K562 (cell line): Measurements from ENCODE around the gene CDKN2C. TPM values are rescaled to one million over a fixed set of nuclear protein-coding genes. Genes with fewer than 3 reads are reported as not detected.
A peak's percentile ranks its signal among the peaks of the same experiment; 100 is the strongest.

ENCODE experiments used
- BCL6 ChIP-seq: fragments of 250-450 bp; sonication (Bioruptor Pico); IDR thresholded peaks from 2 replicates; pipeline ENCODE4 v1.4.0; 2020
- BCOR ChIP-seq: fragments of 450-650 bp; IDR thresholded peaks from 2 replicates; pipeline ENCODE4 v1.6.1; 2016
- CBX2 ChIP-seq: fragments of 200-600 bp; sonication (generic); IDR thresholded peaks from one replicate; pipeline ENCODE4 v1.6.1; 2012; ENCODE audit warnings: mild to moderate bottlenecking, low read length, inconsistent platforms; ENCODE audit not compliant: insufficient read depth, poor library complexity, severe bottlenecking
- EHMT2 ChIP-seq: fragments of 450-650 bp; IDR thresholded peaks from 2 replicates; pipeline ENCODE4 v1.6.1; 2018; ENCODE audit warnings: antibody characterized with exemption
- HDGF ChIP-seq: fragments of 450-650 bp; IDR thresholded peaks from 2 replicates; pipeline ENCODE4 v1.6.1; 2016
- HMG20B ChIP-seq: fragments of 250-450 bp; sonication (Bioruptor Pico); IDR thresholded peaks from 2 replicates; pipeline ENCODE4 v1.5.0; 2021; ENCODE audit warnings: mild to moderate bottlenecking
- IFI16 ChIP-seq: fragments of 250-450 bp; sonication (Bioruptor Pico); IDR thresholded peaks from 2 replicates; pipeline ENCODE4 v2.1.2; 2022; ENCODE audit warnings: mild to moderate bottlenecking, inconsistent platforms
- MEIS2 ChIP-seq: fragments of 450-650 bp; IDR thresholded peaks from 2 replicates; pipeline ENCODE4 v1.6.1; 2014; ENCODE audit warnings: mild to moderate bottlenecking; ENCODE audit not compliant: partially characterized antibody
- NCOA4 ChIP-seq: fragments of 450-650 bp; IDR thresholded peaks from 2 replicates; pipeline ENCODE4 v1.6.1; 2018; ENCODE audit warnings: mild to moderate bottlenecking; ENCODE audit not compliant: partially characterized antibody
- NRF1 ChIP-seq, 2 experiments: fragments of 450-650 bp; IDR thresholded peaks in 1 of 2; conservative IDR thresholded peaks in 1 of 2; 2 replicates each; pipeline ENCODE4 v1.6.1; 2014; ENCODE audit warnings: mild to moderate bottlenecking in 2 of 2
- PCBP2 ChIP-seq: fragments of 200-400 bp; formaldehyde crosslinking; IDR thresholded peaks from 2 replicates; pipeline ENCODE4 v1.6.1; 2018; ENCODE audit warnings: low read length, low read depth, mild to moderate bottlenecking, moderate library complexity; ENCODE audit not compliant: poor library complexity, severe bottlenecking
- RBM14 ChIP-seq: fragments of 200-400 bp; formaldehyde crosslinking; IDR thresholded peaks from 2 replicates; pipeline ENCODE4 v1.6.1; 2018; ENCODE audit warnings: low read depth, mild to moderate bottlenecking, low read length, moderate library complexity, borderline replicate concordance; ENCODE audit not compliant: insufficient read depth
- SLC30A9 ChIP-seq: fragments of 250-450 bp; sonication (Bioruptor Pico); IDR thresholded peaks from 2 replicates; pipeline ENCODE4 v1.8.0; 2022; ENCODE audit warnings: mild to moderate bottlenecking, moderate library complexity
- SMARCB1 ChIP-seq: IDR thresholded peaks from 2 replicates; pipeline ENCODE4 v1.6.1; 2011; ENCODE audit warnings: improper control_type of control experiment, low read depth; ENCODE audit not compliant: insufficient read length
- ZNF12 ChIP-seq: sonication (generic); formaldehyde crosslinking; IDR thresholded peaks from 2 replicates; pipeline ENCODE4 v1.4.0; 2020; ENCODE audit warnings: mild to moderate bottlenecking, missing genetic modification reagents
- ZZZ3 ChIP-seq: fragments of 450-650 bp; IDR thresholded peaks from 2 replicates; pipeline ENCODE4 v1.6.1; 2016; ENCODE audit warnings: antibody characterized with exemption, mild to moderate bottlenecking, moderate library complexity
- polyA plus RNA-seq, 8 experiments: library from polyadenylated mRNA; depleted of rRNA in 4 of 8; stranded (reverse) in 5 of 8; unstranded in 3 of 8; fragments of >200 nt; fragmentation: Nextera tagmentation in 2 of 8; fragmentation: Illumina TruSeq in 1 of 8; extraction: Ambion mirVana in 2 of 8; extraction: Trizol in 1 of 8; gene quantifications; 2 replicates each; pipeline versions ENCODE4 v1.2.1 to v1.2.3, GENCODE V29; 2011 to 2014; ENCODE audit warnings: inconsistent platforms in 1 of 8, missing spikeins in 1 of 8
- total RNA-seq, 7 experiments: library from RNA; depleted of rRNA in 6 of 7; stranded (reverse); fragments of >200 nt in 6 of 7; fragmentation: Illumina TruSeq in 2 of 7; extraction: Trizol in 2 of 7; gene quantifications; 2 replicates each; pipeline versions ENCODE4 v1.2.1 to v1.2.3, GENCODE V29; 2011 to 2021; ENCODE audit warnings: low replicate concordance in 1 of 7
- TF ChIP-seq, protein P1 (sequence below): fragments of 250-450 bp; sonication (Bioruptor Pico); IDR thresholded peaks from 2 replicates; pipeline ENCODE4 v1.5.0; 2021; ENCODE audit warnings: mild to moderate bottlenecking, borderline replicate concordance
- TF ChIP-seq, protein P2 (sequence below): IDR thresholded peaks from 2 replicates; pipeline ENCODE4 v1.6.1; 2014; ENCODE audit warnings: antibody characterized with exemption
- TF ChIP-seq, protein P3 (sequence below): fragments of 450-650 bp; IDR thresholded peaks from 2 replicates; pipeline ENCODE4 v1.6.1; 2016
- TF ChIP-seq, protein P4 (sequence below): fragments of 450-650 bp; conservative IDR thresholded peaks from 2 replicates; pipeline ENCODE4 v1.6.1; 2016; ENCODE audit warnings: missing genetic modification characterization, low read depth, mild to moderate bottlenecking, control low read depth, missing compliant biosample characterization
- TF ChIP-seq, protein P5 (sequence below): fragments of 450-650 bp; IDR thresholded peaks from 2 replicates; pipeline ENCODE4 v1.6.1; 2016; ENCODE audit warnings: borderline replicate concordance

The CDKN2C gene
- total and polyA plus RNA-seq, 9 of the 15 experiments (the other 6 are each of a cell fraction or from before 2014, with no cell fraction given): 11.9 to 74.3 (median 45.9) TPM

DNA sequence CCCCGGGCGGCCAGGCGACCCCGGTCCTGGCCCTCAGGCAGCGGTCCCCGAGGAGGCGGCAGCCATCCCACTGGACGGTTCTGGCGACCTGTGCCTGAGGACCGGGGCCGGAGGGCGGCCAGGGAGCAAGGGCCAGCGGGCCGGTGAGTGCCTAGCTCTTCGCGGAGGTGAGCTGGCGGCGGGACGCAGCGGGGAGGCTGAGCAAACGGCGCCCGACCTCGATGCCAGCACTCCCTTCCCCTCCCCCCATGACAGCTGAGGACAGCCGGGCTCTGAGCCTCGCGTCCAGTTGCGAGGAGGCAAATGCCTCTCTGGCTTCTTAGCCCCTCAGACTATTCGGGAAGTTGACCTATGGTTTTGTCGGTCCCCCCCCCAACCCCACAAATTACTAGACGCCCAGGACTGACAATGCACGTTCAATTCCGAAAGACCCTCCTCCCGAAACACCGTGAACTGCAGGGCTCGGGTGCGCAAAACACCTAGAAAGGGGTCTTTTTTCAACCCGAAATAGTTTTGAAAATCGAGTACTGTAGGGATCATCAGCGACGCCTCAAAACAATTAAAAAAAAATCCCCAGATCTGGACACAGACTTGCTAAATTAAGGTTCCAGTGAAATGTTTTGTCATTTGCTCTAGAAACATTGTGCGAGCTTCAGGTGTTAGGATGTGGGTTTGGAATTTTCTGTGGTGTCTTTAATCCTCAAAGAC lies 8.3 kb downstream of the CDKN2C start (continued):
- TF ChIP-seq, protein P1, sequence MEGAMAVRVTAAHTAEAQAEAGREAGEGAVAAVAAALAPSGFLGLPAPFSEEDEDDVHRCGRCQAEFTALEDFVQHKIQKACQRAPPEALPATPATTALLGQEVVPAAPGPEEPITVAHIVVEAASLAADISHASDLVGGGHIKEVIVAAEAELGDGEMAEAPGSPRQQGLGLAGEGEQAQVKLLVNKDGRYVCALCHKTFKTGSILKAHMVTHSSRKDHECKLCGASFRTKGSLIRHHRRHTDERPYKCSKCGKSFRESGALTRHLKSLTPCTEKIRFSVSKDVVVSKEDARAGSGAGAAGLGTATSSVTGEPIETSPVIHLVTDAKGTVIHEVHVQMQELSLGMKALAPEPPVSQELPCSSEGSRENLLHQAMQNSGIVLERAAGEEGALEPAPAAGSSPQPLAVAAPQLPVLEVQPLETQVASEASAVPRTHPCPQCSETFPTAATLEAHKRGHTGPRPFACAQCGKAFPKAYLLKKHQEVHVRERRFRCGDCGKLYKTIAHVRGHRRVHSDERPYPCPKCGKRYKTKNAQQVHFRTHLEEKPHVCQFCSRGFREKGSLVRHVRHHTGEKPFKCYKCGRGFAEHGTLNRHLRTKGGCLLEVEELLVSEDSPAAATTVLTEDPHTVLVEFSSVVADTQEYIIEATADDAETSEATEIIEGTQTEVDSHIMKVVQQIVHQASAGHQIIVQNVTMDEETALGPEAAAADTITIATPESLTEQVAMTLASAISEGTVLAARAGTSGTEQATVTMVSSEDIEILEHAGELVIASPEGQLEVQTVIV (CRISPR knock-in tag): no peak
- TF ChIP-seq ZZZ3: no peak
- TF ChIP-seq ZNF12 (CRISPR knock-in tag): no peak
- TF ChIP-seq, protein P2, sequence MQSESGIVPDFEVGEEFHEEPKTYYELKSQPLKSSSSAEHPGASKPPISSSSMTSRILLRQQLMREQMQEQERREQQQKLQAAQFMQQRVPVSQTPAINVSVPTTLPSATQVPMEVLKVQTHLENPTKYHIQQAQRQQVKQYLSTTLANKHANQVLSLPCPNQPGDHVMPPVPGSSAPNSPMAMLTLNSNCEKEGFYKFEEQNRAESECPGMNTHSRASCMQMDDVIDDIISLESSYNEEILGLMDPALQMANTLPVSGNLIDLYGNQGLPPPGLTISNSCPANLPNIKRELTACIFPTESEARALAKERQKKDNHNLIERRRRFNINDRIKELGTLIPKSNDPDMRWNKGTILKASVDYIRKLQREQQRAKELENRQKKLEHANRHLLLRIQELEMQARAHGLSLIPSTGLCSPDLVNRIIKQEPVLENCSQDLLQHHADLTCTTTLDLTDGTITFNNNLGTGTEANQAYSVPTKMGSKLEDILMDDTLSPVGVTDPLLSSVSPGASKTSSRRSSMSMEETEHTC: no peak
- TF ChIP-seq, protein P3, sequence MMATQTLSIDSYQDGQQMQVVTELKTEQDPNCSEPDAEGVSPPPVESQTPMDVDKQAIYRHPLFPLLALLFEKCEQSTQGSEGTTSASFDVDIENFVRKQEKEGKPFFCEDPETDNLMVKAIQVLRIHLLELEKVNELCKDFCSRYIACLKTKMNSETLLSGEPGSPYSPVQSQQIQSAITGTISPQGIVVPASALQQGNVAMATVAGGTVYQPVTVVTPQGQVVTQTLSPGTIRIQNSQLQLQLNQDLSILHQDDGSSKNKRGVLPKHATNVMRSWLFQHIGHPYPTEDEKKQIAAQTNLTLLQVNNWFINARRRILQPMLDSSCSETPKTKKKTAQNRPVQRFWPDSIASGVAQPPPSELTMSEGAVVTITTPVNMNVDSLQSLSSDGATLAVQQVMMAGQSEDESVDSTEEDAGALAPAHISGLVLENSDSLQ: peak; percentile 48; the same call in 1 of the 2 replicates
- no peak for TF ChIP-seq NRF1 (conservative IDR thresholded peaks at IDR 0.05 in 1 of 2, IDR thresholded peaks at IDR 0.05 in 1 of 2)
- TF ChIP-seq MEIS2: peak; percentile 48
- TF ChIP-seq IFI16 (CRISPR knock-in tag): no peak
- no peak for TF ChIP-seq NCOA4
- no peak for TF ChIP-seq RBM14
- TF ChIP-seq HDGF: no peak
- no peak for TF ChIP-seq BCL6 (CRISPR knock-in tag)
- TF ChIP-seq PCBP2: no peak
- TF ChIP-seq, protein P4, sequence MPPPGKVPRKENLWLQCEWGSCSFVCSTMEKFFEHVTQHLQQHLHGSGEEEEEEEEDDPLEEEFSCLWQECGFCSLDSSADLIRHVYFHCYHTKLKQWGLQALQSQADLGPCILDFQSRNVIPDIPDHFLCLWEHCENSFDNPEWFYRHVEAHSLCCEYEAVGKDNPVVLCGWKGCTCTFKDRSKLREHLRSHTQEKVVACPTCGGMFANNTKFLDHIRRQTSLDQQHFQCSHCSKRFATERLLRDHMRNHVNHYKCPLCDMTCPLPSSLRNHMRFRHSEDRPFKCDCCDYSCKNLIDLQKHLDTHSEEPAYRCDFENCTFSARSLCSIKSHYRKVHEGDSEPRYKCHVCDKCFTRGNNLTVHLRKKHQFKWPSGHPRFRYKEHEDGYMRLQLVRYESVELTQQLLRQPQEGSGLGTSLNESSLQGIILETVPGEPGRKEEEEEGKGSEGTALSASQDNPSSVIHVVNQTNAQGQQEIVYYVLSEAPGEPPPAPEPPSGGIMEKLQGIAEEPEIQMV: no peak
- TF ChIP-seq, protein P5, sequence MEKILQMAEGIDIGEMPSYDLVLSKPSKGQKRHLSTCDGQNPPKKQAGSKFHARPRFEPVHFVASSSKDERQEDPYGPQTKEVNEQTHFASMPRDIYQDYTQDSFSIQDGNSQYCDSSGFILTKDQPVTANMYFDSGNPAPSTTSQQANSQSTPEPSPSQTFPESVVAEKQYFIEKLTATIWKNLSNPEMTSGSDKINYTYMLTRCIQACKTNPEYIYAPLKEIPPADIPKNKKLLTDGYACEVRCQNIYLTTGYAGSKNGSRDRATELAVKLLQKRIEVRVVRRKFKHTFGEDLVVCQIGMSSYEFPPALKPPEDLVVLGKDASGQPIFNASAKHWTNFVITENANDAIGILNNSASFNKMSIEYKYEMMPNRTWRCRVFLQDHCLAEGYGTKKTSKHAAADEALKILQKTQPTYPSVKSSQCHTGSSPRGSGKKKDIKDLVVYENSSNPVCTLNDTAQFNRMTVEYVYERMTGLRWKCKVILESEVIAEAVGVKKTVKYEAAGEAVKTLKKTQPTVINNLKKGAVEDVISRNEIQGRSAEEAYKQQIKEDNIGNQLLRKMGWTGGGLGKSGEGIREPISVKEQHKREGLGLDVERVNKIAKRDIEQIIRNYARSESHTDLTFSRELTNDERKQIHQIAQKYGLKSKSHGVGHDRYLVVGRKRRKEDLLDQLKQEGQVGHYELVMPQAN: no peak; the same call in 1 of the 2 replicates
- no peak for TF ChIP-seq SLC30A9 (CRISPR knock-in tag)
- TF ChIP-seq EHMT2: no peak
- no peak for TF ChIP-seq SMARCB1
- TF ChIP-seq CBX2: no peak
- no peak for TF ChIP-seq HMG20B (CRISPR knock-in tag)
- no peak for TF ChIP-seq BCOR
